GM12874 (cell line): ENCODE measurements around the gene KLHL5.

Experiments used
- CTCF ChIP-seq: IDR thresholded peaks from 2 replicates; pipeline ENCODE4 v1.5.1; 2011; ENCODE audit warnings: low read depth, mild to moderate bottlenecking, control low read depth, low read length, moderate library complexity; ENCODE audit not compliant: insufficient read depth

KLHL5 gene

GRCh38 chr4:39106011-39106410, 44.0 kb downstream of the KLHL5 start:
- no peak for TF ChIP-seq CTCF

GRCh38 chr4:39114436-39114835, 52.4 kb downstream of the KLHL5 start:
- no peak for TF ChIP-seq CTCF

- no peak for TF ChIP-seq CTCF
These were observed 56.1 kb downstream of the KLHL5 start for GRCh38 chr4:39118034-39118658.

- no peak for TF ChIP-seq CTCF
These were observed 58.4 kb downstream of the KLHL5 start for GRCh38 chr4:39120418-39120817.

GRCh38 chr4:39124885-39125599, 63.0 kb downstream of the KLHL5 start:
- TF ChIP-seq CTCF, result no peak

GRCh38 chr4:39125600-39125985, 63.6 kb downstream of the KLHL5 start:
- no peak for TF ChIP-seq CTCF

GRCh38 chr4:39126256-39127095, 64.4 kb downstream of the KLHL5 start:
- TF ChIP-seq CTCF, result no peak
